Melanocyte of skin (primary cell): ENCODE measurements around the gene TPRG1. TPM values are rescaled to one million over a fixed set of nuclear protein-coding genes. Genes with fewer than 3 reads are reported as not detected.

Experiments used
- total RNA-seq, 2 donors: library from RNA; depleted of rRNA; stranded (reverse); fragments of >200 nt; gene quantifications; 2 replicates each; pipeline ENCODE4 v1.2.3, GENCODE V29; 2012

The TPRG1 gene
- not detected for total RNA-seq

GRCh38 chr3:189171707-189172106, at the start of gene TPRG1:
TSS of gene TPRG1 (plus strand) at chr3:189171971. CDS start at chr3:189207385, 35,414 bp downstream.

